Measurements from ENCODE around the gene STRIT1. TPM values are rescaled to one million over a fixed set of nuclear protein-coding genes. Genes with fewer than 3 reads are reported as not detected.

STRIT1 gene
- total and polyA plus RNA-seq, 10 of the 15 experiments (the other 5 are each of a cell fraction or from before 2014, with no cell fraction given): not detected

DNA sequence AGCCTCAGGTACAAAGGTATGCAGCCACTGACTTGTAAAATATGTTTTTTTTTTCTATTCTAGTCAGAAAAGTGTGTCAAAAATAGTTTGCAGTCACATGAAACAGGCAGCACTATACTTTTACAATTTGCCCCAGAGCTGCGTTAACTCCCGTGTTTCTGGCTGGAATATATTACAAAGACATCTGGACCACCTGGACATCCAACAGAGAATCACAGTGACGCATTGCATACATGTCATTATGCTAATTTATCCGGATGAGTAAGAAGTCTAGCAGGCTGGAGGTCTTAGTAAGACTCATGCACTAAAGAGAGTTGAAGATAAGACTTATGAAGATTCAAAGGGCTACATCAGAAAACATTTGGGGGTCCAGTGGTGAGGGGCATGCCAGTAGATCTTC lies 39.2 kb upstream of the STRIT1 start:
- ChIA-PET POLR2A (no interaction called here), CTCF (no interaction called here), RAD21 (ENCODE audit: unreplicated experiment) (no interaction called here), SMC1A (ENCODE audit: uncharacterized antibody, unreplicated experiment) (no interaction called here)
- no peak overlapping the region for H2AFZ ChIP-seq (ENCODE audit: control insufficient read depth, low read depth, low read length)
- peaks cover 17% of the 10 kb centered on the region for H3K4me1 ChIP-seq (ENCODE audit: control insufficient read depth, insufficient read depth, low read length)
- no peaks in the 10 kb centered on the region for H3K79me2 ChIP-seq (ENCODE audit: control insufficient read depth, insufficient read depth, low read length)
- intact Hi-C loops (cut with micrococcal nuclease; ENCODE audit: unreplicated experiment) (no loop called here), in situ Hi-C loops (cut with MboI) (no loop called here)
- H3K27ac ChIP-seq (ENCODE audit: control insufficient read depth, insufficient read depth): no peak overlapping the region
- H3K9ac ChIP-seq (ENCODE audit: control insufficient read depth, insufficient read depth, low read length): no peak overlapping the region
- no peaks in the 10 kb centered on the region for H4K20me1 ChIP-seq (ENCODE audit: control insufficient read depth, insufficient read depth)
- H3K4me2 ChIP-seq (ENCODE audit: control insufficient read depth, insufficient read depth): no peak overlapping the region
- no peaks in the 10 kb centered on the region for H3K27me3 ChIP-seq (replicated peaks in 1 of 2; ENCODE audit: control insufficient read depth in 2 of 2, insufficient read depth in 2 of 2, low read length in 1 of 2)
- ATAC-seq (no peak), FAIRE-seq (no peak), DNase-seq (ENCODE audit: low read depth, low spot score) (no peak)
- WGBS (ENCODE audit: insufficient coverage, insufficient replicate concordance, low lambda C conversion rate, missing lambda C conversion rate): 51% methylated on average over 4 of the region's 4 CpGs
- no TSS peak for BruUV-seq (replicated peaks)
- no peak for TF ChIP-seq NR2C2 (IDR thresholded peaks at IDR 0.05; ENCODE audit: borderline replicate concordance, control insufficient read depth, insufficient read length, low read depth)
- TF ChIP-seq, protein P1, sequence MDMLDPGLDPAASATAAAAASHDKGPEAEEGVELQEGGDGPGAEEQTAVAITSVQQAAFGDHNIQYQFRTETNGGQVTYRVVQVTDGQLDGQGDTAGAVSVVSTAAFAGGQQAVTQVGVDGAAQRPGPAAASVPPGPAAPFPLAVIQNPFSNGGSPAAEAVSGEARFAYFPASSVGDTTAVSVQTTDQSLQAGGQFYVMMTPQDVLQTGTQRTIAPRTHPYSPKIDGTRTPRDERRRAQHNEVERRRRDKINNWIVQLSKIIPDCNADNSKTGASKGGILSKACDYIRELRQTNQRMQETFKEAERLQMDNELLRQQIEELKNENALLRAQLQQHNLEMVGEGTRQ (IDR thresholded peaks at IDR 0.05; ENCODE audit: borderline replicate concordance, low read depth, low read length): no peak
- no peak for TF ChIP-seq RFX5 (IDR thresholded peaks at IDR 0.05; ENCODE audit: low read depth, low read length)
- TF ChIP-seq, protein P2, sequence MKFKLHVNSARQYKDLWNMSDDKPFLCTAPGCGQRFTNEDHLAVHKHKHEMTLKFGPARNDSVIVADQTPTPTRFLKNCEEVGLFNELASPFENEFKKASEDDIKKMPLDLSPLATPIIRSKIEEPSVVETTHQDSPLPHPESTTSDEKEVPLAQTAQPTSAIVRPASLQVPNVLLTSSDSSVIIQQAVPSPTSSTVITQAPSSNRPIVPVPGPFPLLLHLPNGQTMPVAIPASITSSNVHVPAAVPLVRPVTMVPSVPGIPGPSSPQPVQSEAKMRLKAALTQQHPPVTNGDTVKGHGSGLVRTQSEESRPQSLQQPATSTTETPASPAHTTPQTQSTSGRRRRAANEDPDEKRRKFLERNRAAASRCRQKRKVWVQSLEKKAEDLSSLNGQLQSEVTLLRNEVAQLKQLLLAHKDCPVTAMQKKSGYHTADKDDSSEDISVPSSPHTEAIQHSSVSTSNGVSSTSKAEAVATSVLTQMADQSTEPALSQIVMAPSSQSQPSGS (IDR thresholded peaks at IDR 0.05; ENCODE audit: low read length): no peak
- no peak for TF ChIP-seq POLR2AphosphoS5 (IDR thresholded peaks at IDR 0.05; ENCODE audit: low read length)
- TF ChIP-seq, protein P3, sequence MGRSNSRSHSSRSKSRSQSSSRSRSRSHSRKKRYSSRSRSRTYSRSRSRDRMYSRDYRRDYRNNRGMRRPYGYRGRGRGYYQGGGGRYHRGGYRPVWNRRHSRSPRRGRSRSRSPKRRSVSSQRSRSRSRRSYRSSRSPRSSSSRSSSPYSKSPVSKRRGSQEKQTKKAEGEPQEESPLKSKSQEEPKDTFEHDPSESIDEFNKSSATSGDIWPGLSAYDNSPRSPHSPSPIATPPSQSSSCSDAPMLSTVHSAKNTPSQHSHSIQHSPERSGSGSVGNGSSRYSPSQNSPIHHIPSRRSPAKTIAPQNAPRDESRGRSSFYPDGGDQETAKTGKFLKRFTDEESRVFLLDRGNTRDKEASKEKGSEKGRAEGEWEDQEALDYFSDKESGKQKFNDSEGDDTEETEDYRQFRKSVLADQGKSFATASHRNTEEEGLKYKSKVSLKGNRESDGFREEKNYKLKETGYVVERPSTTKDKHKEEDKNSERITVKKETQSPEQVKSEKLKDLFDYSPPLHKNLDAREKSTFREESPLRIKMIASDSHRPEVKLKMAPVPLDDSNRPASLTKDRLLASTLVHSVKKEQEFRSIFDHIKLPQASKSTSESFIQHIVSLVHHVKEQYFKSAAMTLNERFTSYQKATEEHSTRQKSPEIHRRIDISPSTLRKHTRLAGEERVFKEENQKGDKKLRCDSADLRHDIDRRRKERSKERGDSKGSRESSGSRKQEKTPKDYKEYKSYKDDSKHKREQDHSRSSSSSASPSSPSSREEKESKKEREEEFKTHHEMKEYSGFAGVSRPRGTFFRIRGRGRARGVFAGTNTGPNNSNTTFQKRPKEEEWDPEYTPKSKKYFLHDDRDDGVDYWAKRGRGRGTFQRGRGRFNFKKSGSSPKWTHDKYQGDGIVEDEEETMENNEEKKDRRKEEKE (IDR thresholded peaks at IDR 0.05): no peak
- TF ChIP-seq LARP7 (IDR thresholded peaks at IDR 0.05): no peak
- TF ChIP-seq EED (IDR thresholded peaks at IDR 0.05; ENCODE audit: low read depth): no peak
- TF ChIP-seq, protein P4, sequence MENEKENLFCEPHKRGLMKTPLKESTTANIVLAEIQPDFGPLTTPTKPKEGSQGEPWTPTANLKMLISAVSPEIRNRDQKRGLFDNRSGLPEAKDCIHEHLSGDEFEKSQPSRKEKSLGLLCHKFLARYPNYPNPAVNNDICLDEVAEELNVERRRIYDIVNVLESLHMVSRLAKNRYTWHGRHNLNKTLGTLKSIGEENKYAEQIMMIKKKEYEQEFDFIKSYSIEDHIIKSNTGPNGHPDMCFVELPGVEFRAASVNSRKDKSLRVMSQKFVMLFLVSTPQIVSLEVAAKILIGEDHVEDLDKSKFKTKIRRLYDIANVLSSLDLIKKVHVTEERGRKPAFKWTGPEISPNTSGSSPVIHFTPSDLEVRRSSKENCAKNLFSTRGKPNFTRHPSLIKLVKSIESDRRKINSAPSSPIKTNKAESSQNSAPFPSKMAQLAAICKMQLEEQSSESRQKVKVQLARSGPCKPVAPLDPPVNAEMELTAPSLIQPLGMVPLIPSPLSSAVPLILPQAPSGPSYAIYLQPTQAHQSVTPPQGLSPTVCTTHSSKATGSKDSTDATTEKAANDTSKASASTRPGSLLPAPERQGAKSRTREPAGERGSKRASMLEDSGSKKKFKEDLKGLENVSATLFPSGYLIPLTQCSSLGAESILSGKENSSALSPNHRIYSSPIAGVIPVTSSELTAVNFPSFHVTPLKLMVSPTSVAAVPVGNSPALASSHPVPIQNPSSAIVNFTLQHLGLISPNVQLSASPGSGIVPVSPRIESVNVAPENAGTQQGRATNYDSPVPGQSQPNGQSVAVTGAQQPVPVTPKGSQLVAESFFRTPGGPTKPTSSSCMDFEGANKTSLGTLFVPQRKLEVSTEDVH (IDR thresholded peaks at IDR 0.05; ENCODE audit: low read depth, partially characterized antibody): no peak
- no peaks in the 10 kb centered on the region for H3K9me3 ChIP-seq (replicated peaks; ENCODE audit: control insufficient read depth, insufficient read depth, low read length)
- no peaks in the 10 kb centered on the region for H3K36me3 ChIP-seq (ENCODE audit: control insufficient read depth in 2 of 2, insufficient read depth in 2 of 2, low read length in 1 of 2)
- H3K4me3 ChIP-seq: no peak overlapping the region
